Pons (tissue), 1 donor: Measurements from ENCODE around the gene EIF4E.
"Not testable (repeated sequence)": the region's sequence is repeated elsewhere in the genome, so short reads cannot be mapped to it uniquely, and the experiment has no call there.

Experiments used
- DNase-seq: peaks from one replicate; pipeline ENCODE4 v3.0.0-alpha.2; 2016; ENCODE audit warnings: low spot score

EIF4E gene

GRCh38 chr4:98873059-98873458 is 55.9 kb downstream of the EIF4E start:
- no peak for DNase-seq

GRCh38 chr4:98872120-98872906 is 56.6 kb downstream of the EIF4E start:
- DNase-seq, result not testable (repeated sequence)

- DNase-seq, result no peak
These were observed 61.3 kb downstream of the EIF4E start for GRCh38 chr4:98867648-98868047.

GRCh38 chr4:98865059-98865458 is 63.9 kb downstream of the EIF4E start:
- no peak for DNase-seq

- no peak for DNase-seq
These were observed 64.4 kb downstream of the EIF4E start for GRCh38 chr4:98864560-98864959.

- DNase-seq, result no peak
These were observed 66.6 kb downstream of the EIF4E start for GRCh38 chr4:98862371-98862770.

- no peak for DNase-seq
These were observed 67.6 kb downstream of the EIF4E start for GRCh38 chr4:98861100-98861884.

GRCh38 chr4:98851806-98852205 is 77.1 kb downstream of the EIF4E start:
- no peak for DNase-seq

GRCh38 chr4:98850937-98851336 is 78.0 kb downstream of the EIF4E start:
- DNase-seq, result no peak

GRCh38 chr4:98848448-98848847 is 80.5 kb downstream of the EIF4E start:
- no peak for DNase-seq

GRCh38 chr4:98845960-98846359 is 83.0 kb downstream of the EIF4E start:
- DNase-seq, result no peak

- DNase-seq, result not testable (repeated sequence)
These were observed 86.0 kb downstream of the EIF4E start for GRCh38 chr4:98842917-98843316.

GRCh38 chr4:98838977-98839618 is 89.8 kb downstream of the EIF4E start:
- DNase-seq, result peak; percentile 20

- DNase-seq, result peak; percentile 36
These were observed 90.4 kb downstream of the EIF4E start for GRCh38 chr4:98838531-98838930.

GRCh38 chr4:98833384-98833783 is 95.5 kb downstream of the EIF4E start:
- DNase-seq, result no peak

GRCh38 chr4:98831036-98831435 is 97.9 kb downstream of the EIF4E start:
- not testable (repeated sequence) for DNase-seq
